ENCODE measurements around the gene RALGPS1. TPM values are rescaled to one million over a fixed set of nuclear protein-coding genes. Genes with fewer than 3 reads are reported as not detected.

Gene RALGPS1
- polyA plus RNA-seq, 1 of the 3 experiments (the other 2 are of a cell fraction), result 3.9 TPM

GRCh38 chr9:127244609-127245601, 330.3 kb downstream of the RALGPS1 start (continued):
- TF ChIP-seq USF2 (IDR thresholded peaks at IDR 0.05; ENCODE audit: borderline replicate concordance, low read depth, low read length) (no peak), RXRA (IDR thresholded peaks at IDR 0.05; ENCODE audit: borderline replicate concordance, low read depth) (no peak), USF1 (IDR thresholded peaks at IDR 0.05; ENCODE audit: borderline replicate concordance, low read depth) (no peak), MEF2A (IDR thresholded peaks at IDR 0.05; ENCODE audit: borderline replicate concordance, low read depth) (no peak), CHD2 (IDR thresholded peaks at IDR 0.05; ENCODE audit: low read length, partially characterized antibody) (peak; percentile 82), POLR2AphosphoS5 (IDR thresholded peaks at IDR 0.05; ENCODE audit: low read depth, low read length) (peak; percentile 68), FOSL2 (IDR thresholded peaks at IDR 0.05; ENCODE audit: borderline replicate concordance, low read depth) (no peak), NFIC (IDR thresholded peaks at IDR 0.05; ENCODE audit: borderline replicate concordance) (no peak), RCOR1 (IDR thresholded peaks at IDR 0.05; ENCODE audit: low read length) (no peak), GATA2 (CRISPR knock-in tag; IDR thresholded peaks at IDR 0.05) (no peak), ELF1 (IDR thresholded peaks at IDR 0.05) (no peak), MXI1 (IDR thresholded peaks at IDR 0.05; ENCODE audit: low read depth, low read length) (peak; percentile 89), SIN3A (IDR thresholded peaks at IDR 0.05; ENCODE audit: borderline replicate concordance, low read depth, low read length) (no peak)

DNA sequence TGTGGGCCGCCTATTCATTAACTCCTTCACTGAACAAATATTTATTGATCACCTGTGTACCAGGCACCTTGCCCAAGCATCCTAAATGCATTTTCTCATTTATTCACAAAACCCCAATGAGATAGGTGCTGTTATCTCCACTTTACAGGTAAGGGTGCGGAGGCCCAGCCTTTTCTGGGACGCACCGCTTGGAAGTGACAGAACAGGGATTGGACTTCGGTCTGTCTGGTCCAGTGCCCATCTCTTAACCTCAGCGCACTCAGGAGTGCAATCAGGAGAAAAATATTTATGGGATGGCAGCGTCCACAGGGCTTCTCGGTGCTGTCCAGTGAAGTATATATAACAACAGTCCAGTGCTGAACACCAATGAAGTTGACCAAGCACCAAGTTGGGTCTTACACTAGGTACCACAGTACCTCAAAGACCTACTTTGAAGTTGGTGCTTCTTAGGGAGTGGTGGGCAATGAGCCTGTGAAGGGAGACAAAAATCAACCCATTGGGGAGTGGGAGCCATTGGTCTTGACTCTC, 331.1 kb downstream of the RALGPS1 start:
- Histone ChIP-seq H3K9me2 (no peaks in the 10 kb centered on the region), H4K20me1 (ENCODE audit: insufficient read depth) (no peaks in the 10 kb centered on the region), H3K4me1 (ENCODE audit: control insufficient read depth in 1 of 2, insufficient read depth in 2 of 2, low read depth in 1 of 2, low read length in 1 of 2) (peaks cover 0 to 9% of the 10 kb centered on the region in 2 experiments; a peak in 1 of 4 replicates), H3K27me3 (ENCODE audit: insufficient read depth) (no peaks in the 10 kb centered on the region), H3F3A (replicated peaks; ENCODE audit: insufficient read depth) (no peaks in the 10 kb centered on the region), H2AFZ (ENCODE audit: low read depth) (peak overlapping the region; percentile 75; the same call in 1 of the 2 replicates), H3K4me2 (peak overlapping the region; percentile 77), H3K9me3 (no peaks in the 10 kb centered on the region), H3K79me2 (ENCODE audit: insufficient read depth) (no peaks in the 10 kb centered on the region), H3K27ac (ENCODE audit: low read depth in 2 of 2, low read length in 1 of 2) (peak overlapping the region in 1 of 2 experiments; percentile 17; a peak in 1 of 4 replicates), H3K4me3 (ENCODE audit: low read depth in 2 of 2, low read length in 1 of 2) (peak overlapping the region; percentile 57 to 66), H3K9ac (peak overlapping the region; percentile 13; the same call in 1 of the 2 replicates), H3K36me3 (replicated peaks in 1 of 2; ENCODE audit: control insufficient read depth in 1 of 2, insufficient read depth in 2 of 2, low read length in 1 of 2) (peaks cover 0 to 2% of the 10 kb centered on the region in 2 experiments)
- 66% methylated on average over 8 of the region's 8 CpGs for WGBS (ENCODE audit: low lambda C conversion rate)
- ChIA-PET POLR2A (interaction anchor here (0.6 to 1.7 kb wide), 5 partner anchors 10 to 75 kb away, joined by 3 to 7 read pairs (median 3); no protein-coding TSS in a partner anchor), CTCF (interaction anchor here (1.3 kb wide), 1 partner anchor 23 kb away, joined by 5 read pairs; no protein-coding TSS in a partner anchor)
- no peak for DNase-seq
- 0 out of 2 replicates have a peak, but pooled peaks have one; percentile 8 for TF ChIP-seq SIN3A (IDR thresholded peaks at IDR 0.05; ENCODE audit: borderline replicate concordance, low read depth, low read length)
- TF ChIP-seq RCOR1 (IDR thresholded peaks at IDR 0.05; ENCODE audit: low read length), result no peak
